Activated T-cell treated with anti-CD3 and anti-CD28 coated beads, Interleukin-2, amount 50 U/mL, for 48 hours (primary cell): ENCODE measurements around the gene PSMA5.
A peak's percentile ranks its signal among the peaks of the same experiment; 100 is the strongest.
"Not testable (repeated sequence)": the region's sequence is repeated elsewhere in the genome, so short reads cannot be mapped to it uniquely, and the experiment has no call there.

ENCODE experiments used
- DNase-seq, 2 experiments: peaks; one replicate each; pipeline ENCODE4 v3.0.0-alpha.2; 2020

Gene PSMA5

GRCh38 chr1:109392037-109392787, 34.0 kb downstream of the PSMA5 start:
- no peak for DNase-seq

- DNase-seq: no peak
These were observed 34.6 kb downstream of the PSMA5 start for GRCh38 chr1:109391626-109392025.

GRCh38 chr1:109391157-109391556, 35.1 kb downstream of the PSMA5 start:
- no peak for DNase-seq

GRCh38 chr1:109389638-109390341, 36.5 kb downstream of the PSMA5 start:
- no peak for DNase-seq

- no peak for DNase-seq
These were observed 37.2 kb downstream of the PSMA5 start for GRCh38 chr1:109388884-109389637.

GRCh38 chr1:109388208-109388711, 38.0 kb downstream of the PSMA5 start:
- DNase-seq: no peak

- no peak for DNase-seq
These were observed 40.1 kb downstream of the PSMA5 start for GRCh38 chr1:109386054-109386717.

GRCh38 chr1:109385417-109385816, 40.8 kb downstream of the PSMA5 start:
- DNase-seq: no peak

GRCh38 chr1:109383854-109384253, 42.4 kb downstream of the PSMA5 start:
- DNase-seq: no peak

GRCh38 chr1:109383087-109383779, 43.0 kb downstream of the PSMA5 start:
- no peak for DNase-seq

- DNase-seq: no peak
These were observed 44.7 kb downstream of the PSMA5 start for GRCh38 chr1:109381573-109381972.

- DNase-seq: no peak
These were observed 46.3 kb downstream of the PSMA5 start for GRCh38 chr1:109379907-109380306.

GRCh38 chr1:109379422-109379821, 46.8 kb downstream of the PSMA5 start:
- DNase-seq: no peak

- DNase-seq: no peak
These were observed 48.5 kb downstream of the PSMA5 start for GRCh38 chr1:109377698-109378097.

- DNase-seq: not testable (repeated sequence)
These were observed 52.6 kb downstream of the PSMA5 start for GRCh38 chr1:109373696-109374095.

GRCh38 chr1:109373126-109373525, 53.1 kb downstream of the PSMA5 start:
- DNase-seq: no peak

GRCh38 chr1:109372281-109372680, 54.0 kb downstream of the PSMA5 start:
- no peak for DNase-seq

- peak in 1 of 2 experiments; percentile 32 for DNase-seq
These were observed 54.9 kb downstream of the PSMA5 start for GRCh38 chr1:109371341-109371739.

GRCh38 chr1:109370712-109371340, 55.4 kb downstream of the PSMA5 start:
- DNase-seq: no peak

- no peak for DNase-seq
These were observed 57.0 kb downstream of the PSMA5 start for GRCh38 chr1:109369167-109369746.

GRCh38 chr1:109368464-109368863, 57.8 kb downstream of the PSMA5 start:
- no peak for DNase-seq
